Choroid plexus epithelial cell (primary cell): ENCODE results near the gene TAF10.

Experiments
- DNase-seq: peaks from one replicate; pipeline ENCODE4 v3.0.0-alpha.2; 2010; ENCODE audit warnings: low read depth
- H3K4me3 ChIP-seq: 2 replicates; pipeline ENCODE4 v1.5.1; 2011; ENCODE audit warnings: low read depth, mild to moderate bottlenecking, control low read depth, low read length, moderate library complexity
- TF ChIP-seq, protein P1 (sequence below): conservative IDR thresholded peaks from 2 replicates; pipeline ENCODE4 v1.5.1; 2011; ENCODE audit warnings: low read depth, mild to moderate bottlenecking, control low read depth, inconsistent platforms, low read length, moderate library complexity

The TAF10 gene

DNA sequence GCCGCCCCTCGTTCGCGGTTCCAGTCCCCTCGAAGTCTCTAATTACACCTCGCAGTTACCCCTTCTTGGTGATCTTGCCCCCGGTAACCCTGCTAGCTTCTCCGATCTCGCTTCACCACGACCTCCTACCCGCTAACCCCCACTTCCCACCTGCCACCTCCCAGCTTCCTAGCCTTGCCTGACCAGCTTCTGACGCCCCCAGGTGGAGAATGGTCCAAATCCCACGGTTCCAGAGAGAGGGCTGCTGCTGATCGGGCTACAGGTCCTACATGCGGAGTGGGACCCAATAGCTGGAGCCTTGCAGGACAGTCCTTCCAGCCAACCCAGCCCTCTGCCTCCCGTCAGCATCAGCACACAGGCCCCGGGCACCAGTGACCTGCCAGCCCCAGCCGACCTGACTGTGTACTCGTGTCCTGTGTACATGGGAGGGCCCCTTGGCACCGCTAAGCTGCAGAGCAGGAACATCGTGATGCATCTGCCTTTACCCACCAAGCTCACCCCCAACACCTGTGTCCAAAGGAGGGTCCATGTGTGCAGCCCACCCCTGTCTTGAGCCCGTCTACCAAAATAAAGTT lies 40.5 kb downstream of the TAF10 start:
- TF ChIP-seq, protein P1, sequence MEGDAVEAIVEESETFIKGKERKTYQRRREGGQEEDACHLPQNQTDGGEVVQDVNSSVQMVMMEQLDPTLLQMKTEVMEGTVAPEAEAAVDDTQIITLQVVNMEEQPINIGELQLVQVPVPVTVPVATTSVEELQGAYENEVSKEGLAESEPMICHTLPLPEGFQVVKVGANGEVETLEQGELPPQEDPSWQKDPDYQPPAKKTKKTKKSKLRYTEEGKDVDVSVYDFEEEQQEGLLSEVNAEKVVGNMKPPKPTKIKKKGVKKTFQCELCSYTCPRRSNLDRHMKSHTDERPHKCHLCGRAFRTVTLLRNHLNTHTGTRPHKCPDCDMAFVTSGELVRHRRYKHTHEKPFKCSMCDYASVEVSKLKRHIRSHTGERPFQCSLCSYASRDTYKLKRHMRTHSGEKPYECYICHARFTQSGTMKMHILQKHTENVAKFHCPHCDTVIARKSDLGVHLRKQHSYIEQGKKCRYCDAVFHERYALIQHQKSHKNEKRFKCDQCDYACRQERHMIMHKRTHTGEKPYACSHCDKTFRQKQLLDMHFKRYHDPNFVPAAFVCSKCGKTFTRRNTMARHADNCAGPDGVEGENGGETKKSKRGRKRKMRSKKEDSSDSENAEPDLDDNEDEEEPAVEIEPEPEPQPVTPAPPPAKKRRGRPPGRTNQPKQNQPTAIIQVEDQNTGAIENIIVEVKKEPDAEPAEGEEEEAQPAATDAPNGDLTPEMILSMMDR = peak; percentile 2
- DNase-seq = no peak
- H3K4me3 ChIP-seq = no peak overlapping the region

DNA sequence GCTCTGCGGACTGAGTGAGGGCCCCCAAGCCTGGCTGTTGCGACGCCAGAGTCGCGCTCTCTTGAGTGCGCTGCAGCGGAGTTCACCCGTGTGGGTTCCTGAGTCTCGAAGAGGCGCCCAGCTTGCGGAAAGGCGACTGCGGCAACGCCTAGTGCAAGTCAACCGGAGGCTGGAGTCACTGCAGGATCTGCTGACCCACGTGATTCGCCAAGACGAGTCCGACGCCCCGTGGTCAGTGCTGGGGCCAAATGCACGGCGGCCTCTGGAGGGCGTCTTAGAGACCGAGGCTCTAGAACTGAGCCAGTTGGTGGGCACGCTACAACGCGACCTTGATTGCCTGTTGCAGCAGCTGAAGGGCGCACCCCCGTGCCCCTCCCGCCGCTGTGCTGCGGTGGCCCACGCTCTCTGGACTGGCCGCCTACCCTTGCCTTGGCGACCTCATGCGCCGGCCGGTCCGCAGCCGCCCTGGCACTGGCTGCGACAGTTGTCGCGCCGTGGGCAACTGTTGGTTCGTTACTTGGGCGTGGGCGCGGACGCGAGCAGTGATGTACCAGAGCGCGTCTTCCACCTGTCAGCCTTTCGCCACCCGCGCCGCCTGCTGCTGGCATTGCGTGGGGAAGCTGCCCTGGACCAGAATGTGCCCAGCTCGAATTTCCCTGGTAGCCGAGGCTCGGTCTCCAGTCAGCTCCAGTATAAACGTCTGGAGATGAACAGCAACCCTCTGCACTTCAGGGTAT lies 41.2 kb downstream of the TAF10 start:
- no peak for DNase-seq
- TF ChIP-seq, protein P1 = no peak
- H3K4me3 ChIP-seq = no peak overlapping the region

DNA sequence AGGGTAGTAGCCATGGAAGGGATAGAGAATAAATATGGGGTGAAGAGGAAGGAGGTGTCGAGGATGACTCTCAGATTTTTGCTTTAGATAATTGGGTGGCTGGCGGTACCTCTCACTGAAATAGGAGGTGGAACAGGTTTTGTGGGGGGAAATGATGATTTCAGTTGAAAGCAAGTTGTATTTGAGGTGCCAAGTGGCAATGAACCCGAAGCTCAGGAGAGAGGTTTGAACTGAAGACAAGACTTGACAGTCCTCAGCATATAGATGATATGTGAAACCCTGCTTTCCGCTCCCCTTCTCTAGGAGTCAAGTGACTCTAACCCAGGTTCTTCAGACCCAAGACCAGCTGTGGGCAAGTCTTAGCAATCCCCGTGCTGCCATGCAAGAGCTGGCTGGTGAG lies 42.3 kb downstream of the TAF10 start:
- DNase-seq = no peak
- TF ChIP-seq, protein P1 = no peak

DNA sequence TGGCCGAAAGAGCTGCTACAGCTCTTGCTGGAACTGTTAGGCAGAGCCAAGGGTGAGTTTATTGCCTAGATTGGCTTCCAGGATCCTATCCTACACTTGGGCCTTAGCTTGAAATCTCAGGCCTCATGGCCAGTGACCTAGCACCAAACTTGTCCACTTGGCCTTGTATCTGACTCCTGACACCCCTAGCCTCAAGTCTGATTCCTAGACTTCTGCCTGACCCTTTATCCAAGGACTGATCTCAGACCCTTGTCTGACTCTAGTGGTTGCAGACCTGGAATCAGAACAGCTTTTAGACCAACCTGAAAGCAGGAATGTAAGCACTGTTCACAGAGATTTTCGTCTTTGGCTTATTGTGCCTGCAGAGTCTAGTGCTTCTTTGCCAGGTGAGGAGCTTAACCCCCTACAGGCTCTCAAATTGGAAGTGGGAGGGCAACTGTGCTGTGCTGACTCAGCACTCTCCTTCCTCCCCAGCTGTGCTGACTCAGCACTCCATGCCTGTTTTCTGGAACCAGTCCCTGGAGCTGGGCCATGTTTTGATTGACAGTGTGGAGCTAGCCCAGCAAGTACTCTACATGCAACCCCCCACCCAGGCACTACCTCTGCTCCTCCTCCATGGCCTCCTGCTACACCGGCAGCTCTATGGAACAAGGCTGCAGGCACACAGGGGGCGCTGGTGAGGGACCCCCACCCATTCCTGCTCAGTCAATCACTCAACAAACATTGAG lies 43.7 kb downstream of the TAF10 start:
- DNase-seq = peak; percentile 86
- no peak overlapping the region for H3K4me3 ChIP-seq
- TF ChIP-seq, protein P1 = peak; percentile 19

More for the DNA sequence above, 42.3 kb downstream of the TAF10 start:
- H3K4me3 ChIP-seq = no peak overlapping the region

DNA sequence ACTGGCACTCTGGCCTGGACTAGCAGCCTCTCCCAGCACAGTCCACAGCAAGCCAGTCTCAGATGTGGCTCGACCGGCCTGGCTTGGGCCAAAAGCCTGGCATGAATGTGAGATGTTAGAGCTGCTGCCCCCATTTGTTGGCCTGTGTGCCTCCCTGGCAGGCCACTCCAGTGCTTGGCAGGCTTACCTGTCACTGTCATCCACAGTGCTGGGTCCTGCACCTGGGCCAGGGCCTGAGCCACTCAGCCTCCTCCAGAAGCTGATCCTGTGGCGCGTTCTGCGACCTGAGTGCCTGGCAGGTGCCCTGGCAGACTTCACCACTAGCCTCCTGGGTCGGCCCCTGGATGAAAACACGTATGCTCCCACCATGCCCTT lies 44.7 kb downstream of the TAF10 start:
- TF ChIP-seq, protein P1 = no peak
- no peak for DNase-seq
- no peak overlapping the region for H3K4me3 ChIP-seq

DNA sequence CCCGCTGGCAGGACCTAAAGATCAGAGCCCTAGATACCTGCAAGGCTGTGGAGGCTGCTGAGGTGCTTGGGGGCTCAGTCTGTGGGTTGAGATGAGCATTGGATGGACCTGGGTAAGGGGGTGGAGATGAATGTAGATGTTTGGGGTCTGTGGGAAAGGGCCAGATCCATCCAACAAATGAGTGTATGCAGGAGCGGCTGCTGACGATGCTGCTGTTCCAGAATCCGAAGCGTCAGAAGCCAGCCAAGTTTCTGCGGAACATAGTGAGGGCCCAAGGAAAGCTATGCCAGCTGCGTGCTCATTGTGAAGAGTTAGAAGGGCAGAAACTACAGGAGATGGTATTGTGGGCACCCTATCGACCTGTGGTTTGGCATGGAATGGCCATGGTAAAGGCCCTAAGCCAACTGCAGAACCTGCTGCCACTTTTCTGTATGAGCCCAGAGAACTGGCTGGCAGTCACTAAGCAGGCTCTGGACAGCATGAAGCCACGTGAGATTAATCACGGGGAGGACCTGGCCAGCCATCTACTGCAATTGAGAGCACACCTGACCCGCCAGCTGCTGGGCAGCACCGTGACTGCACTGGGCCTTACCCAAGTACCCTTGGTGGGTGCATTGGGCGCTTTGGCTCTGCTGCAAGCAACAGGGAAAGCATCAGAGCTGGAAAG lies 45.2 kb downstream of the TAF10 start:
- H3K4me3 ChIP-seq = no peak overlapping the region
- no peak for DNase-seq
- TF ChIP-seq, protein P1 = no peak
